Mesodermal cell (in vitro differentiated cells): ENCODE results near the gene AHSA1. TPM values are rescaled to one million over a fixed set of nuclear protein-coding genes. Genes with fewer than 3 reads are reported as not detected.
"Not testable (repeated sequence)": the region's sequence is repeated elsewhere in the genome, so short reads cannot be mapped to it uniquely, and the experiment has no call there.

ENCODE experiments used
- H3K27ac ChIP-seq: 2 replicates; pipeline ENCODE4 v1.7.0; 2013; ENCODE audit warnings: mild to moderate bottlenecking, low read depth, low read length, moderate library complexity; ENCODE audit not compliant: severe bottlenecking
- H3K36me3 ChIP-seq: 2 replicates; pipeline ENCODE4 v1.7.1; 2013; ENCODE audit warnings: mild to moderate bottlenecking, low read length, moderate library complexity; ENCODE audit not compliant: control insufficient read depth, insufficient read depth
- H3K4me1 ChIP-seq: one replicate; pipeline ENCODE4 v1.7.1; 2013; ENCODE audit warnings: mild to moderate bottlenecking, low read length; ENCODE audit not compliant: insufficient read depth, control insufficient read depth, poor library complexity, severe bottlenecking
- H3K4me3 ChIP-seq: 2 replicates; pipeline ENCODE4 v1.7.0; 2013; ENCODE audit warnings: low read length, control low read depth, mild to moderate bottlenecking; ENCODE audit not compliant: insufficient read depth, poor library complexity, severe bottlenecking; ENCODE audit errors: extremely low read depth
- H3K9me3 ChIP-seq: 2 replicates; pipeline ENCODE4 v1.7.1; 2013; ENCODE audit warnings: mild to moderate bottlenecking, low read length, moderate library complexity; ENCODE audit not compliant: control insufficient read depth
- whole genome bisulfite sequencing, 2 experiments: methylation state at CpG; one replicate each; pipeline ENCODE4 v1.1.5; 2013; ENCODE audit warnings: missing lambda C conversion rate in 2 of 2; ENCODE audit not compliant: insufficient coverage in 2 of 2; 5-methylcytosine and 5-hydroxymethylcytosine counted together
- polyA plus RNA-seq, 2 experiments: library from polyadenylated mRNA; stranded (reverse); fragments of 50-300 nt; gene quantifications; one replicate each; pipeline ENCODE4 v1.2.3, GENCODE V29; 2013

AHSA1 gene
- 118 TPM for polyA plus RNA-seq (2013, experiment 1 of 2)
- polyA plus RNA-seq (2013, experiment 2 of 2): 109 TPM

- Histone ChIP-seq H3K4me1 (peaks cover 4% of the 10 kb centered on the region), H3K27ac (peak within 1 kb of the TSS; percentile 94), H3K36me3 (peaks cover 48% of the 10 kb centered on the region), H3K4me3 (peak within 1 kb of the TSS; percentile 96), H3K9me3 (no peaks in the 10 kb centered on the region)
- WGBS, 2 experiments: 0% methylated on average over 27 to 44 of the region's 50 CpGs
Measured at GRCh38 chr14:77457522-77458248, at the start of gene AHSA1, which contains the start of gene VIPAS39. Gene AHSA1 (plus strand): TSS chr14:77458093. CDS start chr14:77458190, 97 bp downstream. Gene VIPAS39 (minus strand): TSS chr14:77457601. CDS start chr14:77454102, 3,499 bp downstream.

GRCh38 chr14:77409131-77409533 lies 48.8 kb upstream of the AHSA1 start:
- H3K9me3 ChIP-seq: no peaks in the 10 kb centered on the region
- H3K4me3 ChIP-seq: no peak overlapping the region
- 10 to 70% methylated on average over 1 to 2 of the region's 3 CpGs for WGBS, 2 experiments
- no peaks in the 10 kb centered on the region for H3K4me1 ChIP-seq
- no peak overlapping the region for H3K27ac ChIP-seq
- H3K36me3 ChIP-seq: no peaks in the 10 kb centered on the region

GRCh38 chr14:77415403-77416030 lies 42.4 kb upstream of the AHSA1 start:
- H3K27ac ChIP-seq, H3K4me1 ChIP-seq, H3K36me3 ChIP-seq, H3K4me3 ChIP-seq: not testable (repeated sequence)
- H3K9me3 ChIP-seq: peaks cover 11% of the 10 kb centered on the region
- 88 to 96% methylated on average over 5 of the region's 10 CpGs for WGBS, 2 experiments

GRCh38 chr14:77416098-77416497 lies 41.8 kb upstream of the AHSA1 start:
- 100% methylated on average over 1 of the region's 3 CpGs; no CpG with 5 or more reads in 1 of the 2 experiments for WGBS, 2 experiments
- peaks cover 13% of the 10 kb centered on the region for H3K9me3 ChIP-seq
- H3K4me3 ChIP-seq, H3K36me3 ChIP-seq, H3K27ac ChIP-seq, H3K4me1 ChIP-seq: not testable (repeated sequence)

GRCh38 chr14:77416836-77417235 lies 41.1 kb upstream of the AHSA1 start:
- WGBS, 2 experiments: 100% methylated on average over 1 of the region's 8 CpGs
- Histone ChIP-seq H3K27ac (no peak overlapping the region), H3K36me3 (peaks cover 12% of the 10 kb centered on the region), H3K4me1 (no peaks in the 10 kb centered on the region), H3K9me3 (peaks cover 13% of the 10 kb centered on the region), H3K4me3 (no peak overlapping the region)

GRCh38 chr14:77421201-77421600 lies 36.7 kb upstream of the AHSA1 start:
- Histone ChIP-seq H3K4me1 (no peaks in the 10 kb centered on the region), H3K36me3 (peaks cover 47% of the 10 kb centered on the region), H3K27ac (no peak overlapping the region), H3K9me3 (peaks cover 13% of the 10 kb centered on the region), H3K4me3 (no peak overlapping the region)
- WGBS, 2 experiments: no CpG with 5 or more reads among the region's 2 CpGs

- no peaks in the 10 kb centered on the region for H3K4me1 ChIP-seq
- 100% methylated on average over 1 of the region's 1 CpG; no CpG with 5 or more reads in 1 of the 2 experiments for WGBS, 2 experiments
- no peak within 1 kb of the TSS for H3K27ac ChIP-seq
- peaks cover 69% of the 10 kb centered on the region for H3K36me3 ChIP-seq
- no peak within 1 kb of the TSS for H3K4me3 ChIP-seq
- H3K9me3 ChIP-seq: peaks cover 13% of the 10 kb centered on the region
Measured at GRCh38 chr14:77423423-77423822, 34.5 kb upstream of the AHSA1 start, which contains the start of gene NOXRED1. Gene NOXRED1 (minus strand): TSS chr14:77423523. CDS start chr14:77422889, 634 bp downstream.

GRCh38 chr14:77424862-77425261 lies 33.0 kb upstream of the AHSA1 start:
- peaks cover 83% of the 10 kb centered on the region for H3K36me3 ChIP-seq

GRCh38 chr14:77426396-77426795 lies 31.5 kb upstream of the AHSA1 start:
- H3K4me3 ChIP-seq: no peak overlapping the region

More at GRCh38 chr14:77424862-77425261, 33.0 kb upstream of the AHSA1 start:
- peaks cover 4% of the 10 kb centered on the region for H3K9me3 ChIP-seq
- H3K4me3 ChIP-seq: no peak overlapping the region
- WGBS, 2 experiments: 89 to 90% methylated on average over 2 to 3 of the region's 3 CpGs
- no peaks in the 10 kb centered on the region for H3K4me1 ChIP-seq
- no peak overlapping the region for H3K27ac ChIP-seq

GRCh38 chr14:77436042-77436441 lies 21.9 kb upstream of the AHSA1 start:
- WGBS, 2 experiments: no CpG with 5 or more reads among the region's 3 CpGs
- Histone ChIP-seq H3K4me1 (no peaks in the 10 kb centered on the region), H3K9me3 (no peaks in the 10 kb centered on the region), H3K27ac (no peak overlapping the region), H3K4me3 (no peak overlapping the region), H3K36me3 (peaks cover 58% of the 10 kb centered on the region)

More at GRCh38 chr14:77426396-77426795, 31.5 kb upstream of the AHSA1 start:
- peaks cover 80% of the 10 kb centered on the region for H3K36me3 ChIP-seq
- no peaks in the 10 kb centered on the region for H3K4me1 ChIP-seq
- WGBS, 2 experiments: 100% methylated on average over 1 to 2 of the region's 3 CpGs
- H3K27ac ChIP-seq: no peak overlapping the region
- no peaks in the 10 kb centered on the region for H3K9me3 ChIP-seq
